Stimulated activated CD4-positive, alpha-beta T cell treated with anti-CD3 and anti-CD28 coated beads, Interleukin-12 subunit alpha, Interleukin-12 subunit beta, amount 100 ng/mL, for 4 hours (primary cell): ENCODE results near the gene ALG9.

Experiments used
- DNase-seq: peaks from one replicate; pipeline ENCODE4 v3.0.0-alpha.2; 2020

Gene ALG9

DNA sequence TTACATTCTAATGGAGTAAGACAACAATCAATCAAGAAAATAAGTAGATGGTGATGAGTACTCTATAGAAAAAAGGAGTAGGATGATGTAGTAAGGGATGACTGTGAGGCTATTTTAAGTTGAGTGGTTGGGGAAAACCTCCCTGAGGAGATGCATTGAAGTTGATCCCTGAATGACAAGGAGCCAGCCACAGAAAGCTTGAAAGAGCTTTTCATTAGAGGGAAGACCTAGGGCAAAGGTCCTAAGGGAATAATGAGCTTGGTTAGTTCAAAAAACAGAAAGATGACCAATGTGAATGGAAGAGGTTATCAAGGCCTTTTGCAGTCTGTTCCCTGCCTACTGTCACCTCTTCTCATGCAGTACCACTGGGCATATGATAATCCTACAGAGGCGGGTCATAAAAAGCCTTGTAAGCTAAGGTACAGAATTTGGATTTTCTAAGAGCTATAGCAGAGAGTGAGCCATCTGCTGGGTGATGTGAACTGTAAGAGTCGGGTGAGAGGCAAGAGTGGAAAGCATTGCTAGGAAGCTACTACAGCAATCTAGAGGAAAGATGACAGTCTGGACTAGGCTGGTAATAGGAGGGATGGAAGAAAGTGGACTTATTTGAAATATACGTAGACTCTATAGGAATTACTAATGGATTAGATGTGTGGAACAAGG is 108.3 kb downstream of the ALG9 start:
- DNase-seq: no peak

DNA sequence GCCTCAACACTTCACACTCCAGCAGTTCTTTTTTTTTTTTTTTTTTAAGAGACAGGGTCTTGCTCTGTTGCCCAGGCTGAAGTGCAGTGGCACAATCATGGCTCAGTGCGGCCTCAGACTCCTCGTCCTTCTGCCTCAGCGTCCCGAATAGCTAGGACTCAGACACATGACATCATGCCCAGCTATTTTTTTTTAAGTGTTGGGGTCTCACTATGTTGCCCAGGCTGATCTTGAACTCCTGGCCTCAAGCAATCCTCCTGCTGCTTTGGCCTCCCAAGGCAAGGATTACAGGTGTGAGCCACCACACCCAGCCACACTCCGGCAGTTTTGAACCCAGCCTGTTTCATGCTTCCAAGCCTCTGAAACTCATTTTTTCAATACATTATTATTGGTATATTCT is 108.9 kb downstream of the ALG9 start:
- no peak for DNase-seq

DNA sequence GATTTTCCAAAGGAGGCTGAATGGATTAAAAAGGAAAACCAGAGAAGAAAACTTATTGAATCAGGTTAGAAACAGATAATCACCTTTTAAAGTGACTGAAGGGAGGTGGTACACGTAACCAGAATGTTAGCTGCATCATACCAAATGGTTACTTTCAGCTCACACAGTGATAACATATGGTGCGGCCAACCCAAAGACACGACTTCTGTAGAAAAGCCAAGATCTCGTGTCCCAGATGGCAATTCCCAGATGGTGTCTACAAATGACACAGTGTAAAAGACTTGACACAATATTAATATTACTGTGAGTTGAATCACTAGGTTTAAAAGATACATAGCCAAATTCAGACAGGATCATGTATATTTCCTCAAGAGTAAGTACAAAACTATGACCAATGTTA is 110.3 kb downstream of the ALG9 start:
- DNase-seq: no peak

DNA sequence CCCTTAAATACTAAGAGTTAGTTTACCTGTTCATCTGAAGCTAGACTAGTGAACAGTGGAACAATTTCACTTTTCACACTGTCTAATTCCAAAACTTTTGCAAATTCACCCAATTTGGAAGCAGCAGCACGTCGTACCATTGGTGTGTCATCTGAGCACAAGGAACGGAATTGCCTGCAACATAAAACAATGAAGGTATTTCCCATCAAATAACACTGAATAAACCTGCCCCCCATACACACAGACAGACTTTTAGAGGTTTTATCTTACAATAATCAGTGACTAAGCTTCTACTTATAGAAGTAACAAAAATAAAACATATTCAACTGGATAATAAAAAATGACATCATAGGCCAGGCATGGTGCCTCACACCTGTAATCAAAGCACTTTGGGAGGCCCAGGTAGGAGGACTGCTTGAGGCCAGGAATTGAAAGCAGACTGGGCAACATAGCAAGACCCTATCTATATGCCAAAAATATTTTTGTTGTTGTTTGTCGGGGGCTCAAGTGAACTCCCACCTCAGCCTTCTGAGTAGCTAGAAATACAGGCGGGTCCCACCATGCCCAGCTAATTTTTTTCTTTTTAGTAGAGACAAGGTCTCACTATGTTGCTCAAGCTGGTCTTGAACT is 111.5 kb downstream of the ALG9 start:
- DNase-seq: no peak

DNA sequence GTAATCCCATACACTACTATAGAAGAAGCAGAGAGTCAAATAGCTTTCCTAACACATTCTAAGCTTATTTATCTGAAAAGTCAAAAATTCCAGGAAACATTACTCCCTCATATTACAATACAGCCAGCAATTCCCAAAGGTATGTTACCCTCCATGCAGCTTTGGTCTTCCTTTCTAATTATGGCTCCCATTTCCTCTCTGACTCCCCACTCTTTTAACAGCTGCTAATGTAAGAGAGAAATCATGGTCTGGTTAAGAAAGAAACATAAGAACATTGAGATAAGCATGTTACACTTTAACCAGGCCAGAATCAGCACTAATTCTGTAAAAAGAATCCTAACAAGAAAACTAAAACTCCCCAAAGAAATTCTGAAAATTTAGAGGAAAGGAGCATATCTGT is 112.0 kb downstream of the ALG9 start:
- no peak for DNase-seq

DNA sequence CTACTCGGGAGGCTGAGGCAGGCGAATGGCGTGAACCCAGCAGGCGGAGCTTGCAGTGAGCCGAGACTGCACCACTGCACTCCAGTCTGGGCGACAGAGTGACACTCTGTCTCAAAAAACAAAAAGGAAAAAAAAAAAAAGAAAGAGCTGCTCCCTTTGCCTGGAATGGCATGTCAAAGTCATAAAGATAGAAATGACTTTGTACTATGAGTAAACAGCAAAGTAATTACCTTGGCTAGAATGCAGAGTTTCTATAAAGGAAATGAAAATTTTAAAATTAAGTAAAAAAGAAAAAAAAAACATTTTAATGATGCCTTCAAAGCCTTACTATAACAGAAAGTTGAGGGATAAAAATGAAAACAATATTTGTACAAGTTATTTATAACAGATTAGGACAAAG is 115.3 kb downstream of the ALG9 start:
- no peak for DNase-seq

DNA sequence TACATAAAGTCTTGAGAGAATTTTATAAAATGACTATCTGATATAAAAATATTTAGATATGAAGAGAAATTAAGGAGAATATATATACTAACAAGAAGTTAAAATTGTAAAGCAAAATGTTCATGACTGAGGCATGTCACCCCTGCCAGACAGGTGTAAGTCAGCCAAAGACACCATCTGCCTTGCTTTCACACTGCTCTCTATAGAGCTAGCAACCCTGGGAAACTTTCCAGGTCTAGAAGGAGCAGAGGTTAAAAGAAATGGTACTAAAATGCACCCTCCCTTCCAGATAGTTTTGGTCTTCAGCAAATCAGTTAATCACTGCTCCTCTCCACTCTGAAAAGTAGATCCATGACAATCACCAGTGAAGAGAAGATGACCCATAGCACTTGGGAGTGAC is 121.7 kb downstream of the ALG9 start:
- DNase-seq: no peak

DNA sequence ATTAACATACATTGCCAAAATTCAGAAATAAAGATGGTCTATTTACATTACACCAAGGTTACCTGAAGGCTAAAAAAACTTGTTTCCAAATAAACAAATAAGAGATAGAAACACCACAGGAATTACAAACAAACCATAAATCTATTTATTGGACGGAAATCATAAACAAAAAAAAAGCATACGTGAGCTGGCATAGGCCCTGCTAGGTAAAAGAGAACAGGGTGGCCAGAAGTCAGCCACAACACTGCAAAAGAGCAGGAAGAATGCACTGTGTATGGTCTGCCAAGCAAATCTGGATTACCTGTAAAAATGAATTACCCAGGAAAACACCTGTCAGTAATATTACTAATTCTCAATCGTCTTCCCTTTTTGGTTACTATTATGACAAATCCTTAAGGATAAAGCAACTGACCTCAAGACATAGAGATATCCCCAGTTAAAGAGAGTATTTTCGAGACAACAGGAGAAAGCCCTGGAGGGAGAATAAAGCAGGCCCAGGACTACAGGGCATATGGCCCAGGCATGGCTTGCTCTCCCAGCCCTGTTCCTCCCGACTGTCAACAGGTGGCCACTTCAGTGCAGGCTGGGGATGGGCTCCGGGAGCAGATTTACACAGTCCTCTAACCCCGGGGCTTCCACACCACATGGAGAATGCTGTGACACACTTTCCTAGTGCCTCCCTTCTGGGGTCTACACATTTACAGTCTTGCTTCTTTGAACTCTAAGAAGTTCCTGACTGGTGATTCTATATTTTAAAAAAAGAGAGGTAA is 123.2 kb downstream of the ALG9 start:
- DNase-seq: no peak

DNA sequence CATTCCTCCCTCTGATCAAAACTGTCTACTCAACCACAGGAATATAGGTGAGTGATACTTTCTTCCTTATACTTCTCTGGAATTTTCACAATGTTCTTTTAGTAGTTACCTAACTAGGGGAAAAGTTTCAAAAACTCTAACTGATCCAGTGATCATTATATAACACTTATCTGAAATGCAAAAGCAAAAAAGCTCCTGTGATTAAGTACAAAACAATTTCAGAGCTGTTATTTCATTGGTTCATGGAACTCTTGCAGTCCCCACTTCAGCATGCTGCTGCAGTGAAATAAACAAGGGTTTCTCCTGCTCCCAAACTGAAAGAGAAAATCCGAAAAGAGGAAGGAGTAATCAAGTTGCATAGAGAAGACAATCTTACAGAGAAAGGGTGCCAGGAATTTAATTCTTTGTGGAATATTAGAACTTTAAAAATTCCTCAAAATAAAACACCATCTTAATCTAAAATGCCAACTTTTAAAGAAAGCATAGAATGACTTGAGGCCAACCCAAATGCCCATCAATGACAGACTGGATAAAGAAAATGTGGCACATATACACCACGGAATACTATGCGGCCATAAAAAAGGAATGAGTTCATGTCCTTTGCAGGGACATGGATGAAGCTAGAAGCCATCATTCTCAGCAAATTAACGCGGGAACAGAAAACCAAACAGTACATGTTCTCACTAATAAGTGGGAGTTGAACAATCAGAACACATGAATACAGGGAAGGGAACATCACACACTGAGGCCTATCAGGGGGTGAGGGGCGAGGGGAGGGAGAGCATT is 125.5 kb downstream of the ALG9 start:
- no peak for DNase-seq

DNA sequence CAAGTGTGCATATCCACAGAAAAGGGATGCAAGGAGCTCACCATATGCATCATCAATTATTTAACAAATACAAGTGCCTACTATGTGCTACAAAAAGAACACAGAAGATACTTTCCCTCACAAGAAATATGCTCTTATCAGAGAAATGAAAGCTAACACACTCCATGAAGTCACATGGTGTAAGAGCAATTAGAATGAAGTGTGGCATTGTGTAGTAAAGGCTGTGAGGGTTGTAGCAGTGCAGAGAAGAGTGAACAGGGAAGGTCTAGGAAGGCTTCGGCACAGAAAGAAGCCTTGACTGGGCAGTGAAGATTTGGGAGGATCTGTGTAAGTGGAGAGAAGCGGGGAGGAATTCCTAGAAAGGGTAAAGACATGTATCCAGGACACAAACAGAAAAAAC is 127.7 kb downstream of the ALG9 start:
- DNase-seq: no peak

DNA sequence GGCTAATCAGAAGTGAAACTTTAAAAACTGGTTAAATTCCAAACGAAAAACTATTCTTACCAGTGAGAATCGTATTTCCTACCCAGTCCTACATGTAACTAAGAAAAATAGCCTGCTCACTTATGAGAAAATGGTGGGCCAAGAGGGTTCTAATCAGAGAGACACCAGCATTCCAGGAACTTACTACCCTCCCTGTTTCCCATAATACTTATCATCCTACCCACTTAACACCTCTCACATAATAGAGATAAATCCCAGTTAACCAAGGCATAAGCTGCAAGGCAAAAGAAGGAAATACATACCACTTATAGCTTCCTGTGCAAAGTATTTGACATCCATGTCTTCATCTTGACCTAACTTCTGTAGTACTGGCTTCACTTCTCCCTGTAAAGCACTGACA is 129.6 kb downstream of the ALG9 start:
- no peak for DNase-seq

DNA sequence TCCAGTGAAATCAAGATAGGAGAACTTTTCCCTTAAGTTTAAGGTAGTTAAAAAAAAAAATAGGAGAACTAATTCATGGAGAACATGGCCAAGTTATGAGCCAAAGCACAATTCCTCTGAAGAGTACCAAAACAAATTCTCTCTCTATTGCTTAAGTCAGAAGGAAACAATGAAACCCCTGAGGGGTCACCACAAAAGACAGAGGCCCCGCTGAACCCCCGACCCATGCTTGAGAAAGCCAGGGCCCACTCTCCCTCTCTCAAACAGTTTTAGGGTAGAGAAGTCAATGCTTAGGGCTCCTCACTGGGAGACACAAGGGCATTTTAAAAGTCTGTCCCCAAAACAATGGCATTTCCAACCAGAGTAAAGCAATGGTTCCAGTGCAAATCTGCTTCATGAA is 132.1 kb downstream of the ALG9 start:
- no peak for DNase-seq

DNA sequence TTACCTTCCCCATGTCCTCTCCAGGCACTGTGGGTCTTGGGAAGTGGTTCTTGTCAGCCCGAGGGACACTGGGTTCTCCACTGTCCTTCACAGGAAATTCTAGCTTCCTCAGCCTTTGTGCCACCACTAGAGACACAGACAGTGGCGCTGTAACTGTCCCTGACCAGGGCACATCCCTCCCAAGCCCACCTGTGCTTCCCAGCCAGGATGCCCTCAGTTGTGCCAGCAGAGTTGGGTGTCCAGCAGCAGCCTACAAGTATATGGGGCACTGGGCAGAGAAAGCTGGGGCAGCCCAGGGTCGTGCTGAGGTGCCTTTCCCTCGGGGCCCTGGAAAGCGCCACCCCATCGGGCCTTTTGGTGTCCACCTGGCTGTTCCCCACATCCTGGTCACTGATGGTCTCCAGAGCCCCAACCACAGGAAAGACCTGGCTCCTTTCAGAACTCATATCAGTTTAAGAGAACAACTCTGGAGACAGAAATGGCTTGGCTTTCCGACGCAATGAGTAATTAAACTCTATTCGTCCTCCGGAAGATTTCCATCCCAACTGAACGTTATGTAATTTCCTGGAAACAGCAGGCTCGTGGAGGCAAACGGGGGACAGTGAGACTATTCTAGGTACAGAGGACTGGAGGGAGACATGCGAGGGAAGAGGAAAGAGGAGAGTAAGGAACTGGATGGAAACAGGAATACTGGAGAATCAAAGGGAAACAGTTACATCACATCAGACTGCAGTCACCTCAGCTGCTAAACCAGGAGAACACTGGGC is 133.8 kb downstream of the ALG9 start:
- DNase-seq: no peak

DNA sequence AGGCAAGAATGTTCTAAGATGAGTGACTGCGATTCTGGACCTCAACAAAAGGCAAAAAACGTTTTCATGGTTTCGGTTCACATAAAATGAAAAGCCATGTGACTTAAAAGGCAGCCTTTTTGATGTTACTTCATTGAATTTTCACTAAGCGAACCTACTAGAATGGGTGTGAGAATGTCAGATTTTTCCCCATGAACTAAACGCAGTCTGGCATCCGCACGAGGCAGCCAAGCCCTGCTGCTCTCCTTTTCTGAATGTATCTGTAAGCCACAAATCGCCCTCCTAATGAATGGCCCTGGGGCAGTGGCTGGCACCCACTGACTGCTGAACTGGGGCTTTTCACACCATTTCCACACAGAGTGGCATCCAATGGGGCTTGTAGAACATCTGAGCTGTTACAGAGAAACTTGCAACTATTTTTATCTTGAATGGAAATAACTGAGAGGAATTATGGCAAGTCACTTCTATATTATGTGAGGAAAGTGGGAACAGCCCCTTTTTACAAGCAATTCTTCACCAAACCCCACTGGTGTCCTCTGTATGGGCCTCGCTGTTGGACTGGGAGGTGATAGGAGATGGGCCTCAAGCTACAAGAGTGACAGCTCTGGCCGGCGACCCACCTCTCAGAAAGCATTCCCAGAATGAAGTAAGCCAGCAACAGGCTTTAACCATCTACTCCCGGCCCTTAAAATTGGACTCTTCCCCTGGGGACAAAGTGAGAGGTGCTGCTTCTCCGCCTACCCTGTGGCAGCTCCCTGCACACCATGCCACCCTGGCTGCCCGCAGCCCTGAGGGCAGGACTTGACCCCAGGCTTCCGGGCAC is 134.5 kb downstream of the ALG9 start:
- DNase-seq: no peak
